GM15510 (cell line): Measurements from ENCODE around the gene VIPR1.

ENCODE experiments used
- POLR2A ChIP-seq: IDR thresholded peaks from 3 replicates; pipeline ENCODE4 v1.6.1; 2011; ENCODE audit warnings: borderline replicate concordance; ENCODE audit not compliant: insufficient read length; ENCODE audit errors: extremely low read depth

The VIPR1 gene

DNA sequence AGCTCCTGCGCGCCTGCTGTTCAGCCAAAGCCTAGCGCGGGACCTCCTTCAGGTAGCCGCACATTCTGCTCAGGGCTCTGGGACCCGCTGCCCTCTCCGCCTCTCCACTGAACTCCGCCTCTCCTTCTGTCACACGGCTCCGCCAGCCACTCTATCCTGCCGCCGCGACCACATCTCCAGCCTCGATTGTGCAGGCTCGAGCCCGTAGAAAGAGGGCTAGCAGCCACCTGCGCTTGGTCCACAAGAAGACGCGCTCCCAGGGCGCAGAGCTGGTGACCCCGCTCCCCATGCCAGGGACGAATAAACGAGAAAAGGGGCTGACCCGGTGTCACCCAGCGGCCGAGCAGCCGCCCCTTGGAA lies 1.1 kb upstream of the VIPR1 start:
- no peak for TF ChIP-seq POLR2A

DNA sequence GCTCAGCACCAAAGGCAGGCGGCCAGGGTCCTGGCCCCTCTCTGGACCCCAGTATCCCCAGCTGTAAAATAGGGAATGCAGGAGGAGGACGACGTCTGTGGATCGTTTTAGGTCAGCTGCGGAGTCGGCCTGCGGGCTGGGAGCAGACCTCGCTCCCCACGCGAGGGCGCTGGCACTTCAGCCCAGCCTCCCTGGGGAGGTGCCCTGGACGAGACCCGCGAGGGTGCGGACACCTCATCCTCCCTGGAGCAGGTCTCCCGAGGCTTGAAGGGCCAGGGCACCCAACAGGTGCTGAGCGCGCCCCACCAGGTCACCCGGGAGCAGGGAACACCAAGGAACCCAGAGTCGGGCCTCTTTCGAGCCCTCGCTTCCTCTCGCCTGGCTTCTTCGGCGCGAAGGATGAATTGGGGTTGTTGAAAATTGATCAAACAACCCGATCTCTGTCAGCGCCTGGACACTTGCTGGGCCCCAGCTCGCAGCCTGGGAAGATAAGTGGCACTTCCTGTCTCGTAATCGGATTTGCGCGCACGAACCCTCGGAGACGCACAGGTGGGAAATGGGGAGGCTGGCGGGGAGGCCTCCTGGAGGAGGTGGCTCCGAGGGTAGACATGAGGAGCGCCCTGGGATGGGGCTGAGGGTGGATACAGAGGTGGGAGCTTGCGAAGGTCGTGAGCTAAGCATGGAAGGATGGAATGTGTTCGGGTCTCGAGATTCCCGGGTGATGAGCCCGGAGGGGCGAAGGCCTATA lies 588 bp upstream of the VIPR1 start:
- TF ChIP-seq POLR2A: no peak

DNA sequence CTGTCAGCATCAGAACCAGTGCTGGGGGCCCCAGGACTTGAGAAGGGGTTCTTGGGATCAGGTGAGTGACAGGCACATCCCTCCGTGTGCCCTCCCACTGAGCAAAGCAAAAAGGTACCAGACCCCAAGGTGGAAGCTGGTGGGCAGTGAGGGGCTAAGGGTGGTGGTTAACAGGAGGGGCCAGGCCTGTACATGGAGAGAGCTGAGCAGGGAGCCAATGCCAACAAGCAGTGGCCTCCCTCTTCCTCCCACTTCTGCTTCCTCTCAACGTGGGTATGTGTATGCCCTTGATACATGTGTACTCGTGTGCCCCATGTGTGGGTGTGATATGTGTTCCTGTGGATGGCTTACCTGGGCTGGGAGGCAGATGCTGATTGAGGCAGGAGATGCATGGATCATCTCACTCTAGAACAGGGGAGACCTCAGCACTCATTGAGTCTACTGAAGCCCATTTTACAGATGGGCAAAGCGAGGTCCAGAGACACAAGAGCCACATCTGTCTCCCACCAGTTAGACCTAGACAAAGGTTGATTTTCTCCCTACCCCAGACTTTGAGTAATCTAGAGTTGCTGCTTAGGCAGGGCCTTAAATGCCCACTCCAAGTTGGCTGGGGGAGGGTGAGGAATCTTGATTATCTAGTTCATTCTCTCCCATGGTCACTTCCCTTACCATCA lies 945 bp downstream of the VIPR1 start:
- TF ChIP-seq POLR2A: no peak

GRCh38 chr3:42503957-42504333 lies 1.5 kb downstream of the VIPR1 start:
- TF ChIP-seq POLR2A: no peak

GRCh38 chr3:42504334-42505127 lies 2.1 kb downstream of the VIPR1 start:
- no peak for TF ChIP-seq POLR2A

DNA sequence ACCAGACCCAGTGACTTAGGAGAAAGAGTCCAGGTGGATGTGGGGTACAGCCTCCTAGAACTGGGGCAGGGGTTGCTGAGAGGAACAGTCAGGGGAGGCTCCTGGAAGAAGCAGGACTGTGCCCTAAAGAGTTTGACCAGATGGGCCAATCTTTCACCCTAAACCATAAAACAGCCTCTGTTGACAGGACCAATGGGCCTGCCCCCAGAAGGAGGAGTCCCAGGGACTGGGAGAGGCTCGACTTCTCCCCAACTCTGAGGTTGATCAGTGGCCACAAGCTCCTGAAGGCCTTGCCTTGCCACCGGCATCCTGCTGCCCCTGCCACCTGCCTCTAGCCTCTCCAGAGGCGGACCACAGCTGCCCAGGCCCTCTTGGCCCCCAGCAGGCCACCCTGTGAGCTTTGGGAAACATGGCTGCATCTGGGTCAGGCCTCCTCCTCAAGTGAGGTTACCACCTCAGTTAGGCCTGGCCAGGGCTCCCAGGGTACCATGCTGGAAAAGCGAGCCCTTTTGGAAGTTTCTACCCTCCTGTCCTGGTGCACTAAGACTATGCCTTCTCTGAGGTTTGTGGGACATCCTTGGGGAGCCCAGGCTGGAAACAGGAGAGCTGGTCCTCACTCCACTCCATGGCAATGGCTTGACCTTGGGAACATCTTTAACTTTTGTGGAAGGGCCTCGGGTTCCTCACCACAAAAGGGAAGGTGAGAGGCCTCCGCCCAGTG lies 2.8 kb downstream of the VIPR1 start:
- no peak for TF ChIP-seq POLR2A

GRCh38 chr3:42505849-42506410 lies 3.5 kb downstream of the VIPR1 start:
- no peak for TF ChIP-seq POLR2A

- TF ChIP-seq POLR2A: no peak
Observed at GRCh38 chr3:42507252-42507651, 4.8 kb downstream of the VIPR1 start.

DNA sequence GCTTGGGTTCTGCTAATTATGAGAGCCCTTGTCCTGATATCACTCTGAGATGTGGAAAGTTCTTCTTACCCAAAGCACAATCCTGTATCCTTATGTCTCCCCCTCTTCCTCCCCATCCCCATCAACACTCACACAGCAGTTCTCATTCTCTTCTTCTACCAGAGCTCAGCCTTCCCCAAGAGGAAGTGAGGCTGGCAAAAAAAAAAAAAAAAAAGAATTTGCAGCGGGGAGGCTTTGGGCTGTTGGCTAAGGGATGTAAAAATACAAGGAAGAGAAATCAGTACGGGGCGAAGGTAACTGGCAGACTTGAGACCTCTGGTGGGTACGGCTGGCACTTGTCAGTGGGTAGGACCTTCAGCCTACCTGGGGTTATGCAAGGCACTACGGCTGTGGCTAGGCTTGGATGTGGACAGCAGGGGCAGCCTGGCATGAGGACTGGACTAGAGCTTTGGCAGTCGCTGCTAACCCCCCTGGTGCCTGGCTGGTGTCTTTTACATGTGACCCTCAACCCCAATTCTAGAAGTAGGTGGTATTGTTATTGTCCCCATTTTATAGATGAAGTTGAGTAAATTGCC lies 5.4 kb downstream of the VIPR1 start:
- TF ChIP-seq POLR2A: no peak

DNA sequence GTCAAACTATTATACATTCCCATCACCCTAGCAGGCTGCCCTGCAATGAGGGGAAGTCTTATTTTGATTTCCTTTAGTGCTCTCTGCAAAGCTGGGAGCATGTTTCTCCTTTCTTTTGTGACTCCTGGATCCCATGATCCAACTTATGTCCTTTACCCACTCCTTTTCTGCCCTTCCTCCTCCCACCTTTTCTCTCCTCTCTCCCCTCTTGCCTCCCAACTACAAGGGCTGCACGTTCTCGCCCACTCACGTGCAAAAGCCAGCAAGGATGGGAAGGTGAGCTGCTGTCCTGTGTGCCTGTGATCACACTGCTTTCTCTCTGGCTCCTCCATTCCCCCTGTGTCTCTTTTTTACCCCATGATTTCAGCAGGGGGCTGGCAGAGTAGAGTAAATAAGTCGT lies 6.1 kb downstream of the VIPR1 start:
- TF ChIP-seq POLR2A: no peak

DNA sequence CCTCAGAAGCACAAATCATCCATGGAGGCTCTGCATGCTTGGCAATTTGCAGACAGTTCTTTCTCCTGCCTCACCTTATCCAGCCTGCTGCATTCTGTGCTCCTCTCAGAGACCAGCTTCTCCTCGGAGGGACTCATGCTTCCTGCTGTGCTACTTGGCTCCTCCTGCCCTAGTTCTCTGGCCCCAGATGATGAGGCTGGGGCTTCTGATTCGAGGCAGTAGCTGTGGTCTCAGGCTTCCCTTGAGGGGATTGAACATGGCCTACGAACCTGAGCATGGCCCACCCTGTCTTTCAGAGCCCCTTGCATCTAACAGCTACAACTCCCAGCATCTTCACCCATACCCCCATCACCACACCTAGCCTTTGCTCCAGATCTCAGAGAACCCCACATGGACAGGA lies 6.7 kb downstream of the VIPR1 start:
- TF ChIP-seq POLR2A: no peak

GRCh38 chr3:42510325-42510724 lies 7.9 kb downstream of the VIPR1 start:
- no peak for TF ChIP-seq POLR2A

DNA sequence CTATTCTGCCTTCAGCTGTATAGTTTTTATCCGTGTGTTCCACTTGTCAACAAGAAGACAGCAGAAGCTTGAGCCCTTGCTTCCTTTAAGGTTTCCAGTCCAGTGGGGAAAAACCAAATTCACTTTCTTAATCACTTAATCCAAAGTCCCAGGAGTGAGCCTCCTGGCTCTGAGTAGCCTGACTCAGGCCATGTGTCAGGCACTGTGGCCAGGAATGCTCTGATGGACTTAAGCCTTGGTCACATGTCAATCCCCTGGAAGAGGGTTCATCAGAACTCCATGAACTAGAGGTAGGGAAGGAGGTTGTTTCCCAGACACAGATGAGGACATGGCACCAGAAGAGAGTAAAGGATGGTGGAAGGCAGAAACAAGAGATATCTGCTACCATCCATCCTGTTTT lies 8.8 kb downstream of the VIPR1 start:
- no peak for TF ChIP-seq POLR2A

DNA sequence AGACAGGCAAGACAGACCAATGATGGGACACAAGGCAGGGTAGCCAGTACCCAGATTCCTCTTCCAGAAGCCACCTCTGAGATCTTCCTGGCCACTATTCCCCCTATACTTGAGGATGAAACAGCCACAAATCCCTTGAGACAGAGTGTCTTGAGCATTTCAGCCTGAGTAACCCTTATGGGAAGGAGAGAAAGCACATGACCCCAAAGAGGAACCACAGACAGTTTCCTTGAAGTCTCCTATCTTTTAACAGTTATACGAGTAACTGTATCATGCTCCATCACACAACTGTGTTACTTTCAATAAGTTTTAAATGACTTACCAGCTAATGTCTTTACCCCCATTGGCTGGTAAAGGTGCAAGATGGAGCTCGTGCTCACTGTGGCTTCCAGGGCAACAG lies 9.3 kb downstream of the VIPR1 start:
- no peak for TF ChIP-seq POLR2A
